ENCODE measurements around the gene TMEM106A. TPM values are rescaled to one million over a fixed set of nuclear protein-coding genes. Genes with fewer than 3 reads are reported as not detected.

TMEM106A gene
- polyA plus RNA-seq, 2 donors = 0.49 to 2.3 TPM

GRCh38 chr17:43212641-43213490 is 1.2 kb downstream of the TMEM106A start:
- H3K27me3 ChIP-seq (ENCODE audit: control insufficient read depth in 1 of 2, insufficient read depth in 2 of 2, low read length in 2 of 2) = no peaks in the 10 kb centered on the region
- 42 to 51% methylated on average over 7 of the region's 7 CpGs for WGBS, 2 donors
- H3K4me3 ChIP-seq (ENCODE audit: low read depth in 1 of 2, low read length in 2 of 2) = peak overlapping the region in 1 of 2 donors; percentile 57
- H3K27ac ChIP-seq (ENCODE audit: low read depth in 2 of 2, low read length in 1 of 2) = peak overlapping the region; percentile 74 to 77
- H3K4me1 ChIP-seq (ENCODE audit: control insufficient read depth in 2 of 2, insufficient read depth in 2 of 2, low read length in 1 of 2) = peaks cover 0 to 8% of the 10 kb centered on the region in 2 donors
- peaks cover 2 to 7% of the 10 kb centered on the region in 2 donors for H3K36me3 ChIP-seq (ENCODE audit: control insufficient read depth in 2 of 2, insufficient read depth in 2 of 2, low read length in 1 of 2)
- no peaks in the 10 kb centered on the region for H3K9me3 ChIP-seq (ENCODE audit: control insufficient read depth in 2 of 2, insufficient read depth in 1 of 2, low read depth in 1 of 2, low read length in 1 of 2)

GRCh38 chr17:43213545-43213944 is 1.9 kb downstream of the TMEM106A start:
- peaks cover 0 to 7% of the 10 kb centered on the region in 2 donors for H3K36me3 ChIP-seq (ENCODE audit: control insufficient read depth in 2 of 2, insufficient read depth in 2 of 2, low read length in 1 of 2)
- H3K9me3 ChIP-seq (ENCODE audit: control insufficient read depth in 2 of 2, insufficient read depth in 1 of 2, low read depth in 1 of 2, low read length in 1 of 2) = no peaks in the 10 kb centered on the region
- no peak overlapping the region for H3K27ac ChIP-seq (ENCODE audit: low read depth in 2 of 2, low read length in 1 of 2)
- no peak overlapping the region for H3K4me3 ChIP-seq (ENCODE audit: low read depth in 1 of 2, low read length in 2 of 2)
- peaks cover 0 to 8% of the 10 kb centered on the region in 2 donors for H3K4me1 ChIP-seq (ENCODE audit: control insufficient read depth in 2 of 2, insufficient read depth in 2 of 2, low read length in 1 of 2)
- no peaks in the 10 kb centered on the region for H3K27me3 ChIP-seq (ENCODE audit: control insufficient read depth in 1 of 2, insufficient read depth in 2 of 2, low read length in 2 of 2)
- WGBS, 2 donors = 86 to 92% methylated on average over 2 of the region's 2 CpGs

GRCh38 chr17:43215341-43215740 is 3.7 kb downstream of the TMEM106A start:
- Histone ChIP-seq H3K4me1 (ENCODE audit: control insufficient read depth in 2 of 2, insufficient read depth in 2 of 2, low read length in 1 of 2) (peaks cover 0 to 8% of the 10 kb centered on the region in 2 donors), H3K27ac (ENCODE audit: low read depth in 2 of 2, low read length in 1 of 2) (no peak overlapping the region), H3K27me3 (ENCODE audit: control insufficient read depth in 1 of 2, insufficient read depth in 2 of 2, low read length in 2 of 2) (no peaks in the 10 kb centered on the region), H3K36me3 (ENCODE audit: control insufficient read depth in 2 of 2, insufficient read depth in 2 of 2, low read length in 1 of 2) (peaks cover 0 to 7% of the 10 kb centered on the region in 2 donors), H3K4me3 (ENCODE audit: low read depth in 1 of 2, low read length in 2 of 2) (no peak overlapping the region), H3K9me3 (ENCODE audit: control insufficient read depth in 2 of 2, insufficient read depth in 1 of 2, low read depth in 1 of 2, low read length in 1 of 2) (no peaks in the 10 kb centered on the region)
- 96 to 97% methylated on average over 3 of the region's 3 CpGs for WGBS, 2 donors

GRCh38 chr17:43216369-43216761 is 4.7 kb downstream of the TMEM106A start:
- Histone ChIP-seq H3K4me1 (ENCODE audit: control insufficient read depth in 2 of 2, insufficient read depth in 2 of 2, low read length in 1 of 2) (peaks cover 0 to 8% of the 10 kb centered on the region in 2 donors), H3K36me3 (ENCODE audit: control insufficient read depth in 2 of 2, insufficient read depth in 2 of 2, low read length in 1 of 2) (peaks cover 0 to 7% of the 10 kb centered on the region in 2 donors), H3K27me3 (ENCODE audit: control insufficient read depth in 1 of 2, insufficient read depth in 2 of 2, low read length in 2 of 2) (no peaks in the 10 kb centered on the region), H3K27ac (ENCODE audit: low read depth in 2 of 2, low read length in 1 of 2) (no peak overlapping the region), H3K9me3 (ENCODE audit: control insufficient read depth in 2 of 2, insufficient read depth in 1 of 2, low read depth in 1 of 2, low read length in 1 of 2) (no peaks in the 10 kb centered on the region), H3K4me3 (ENCODE audit: low read depth in 1 of 2, low read length in 2 of 2) (no peak overlapping the region)
- 91 to 92% methylated on average over 4 of the region's 4 CpGs for WGBS, 2 donors

- Histone ChIP-seq H3K4me3 (ENCODE audit: low read depth in 1 of 2, low read length in 2 of 2) (no peak overlapping the region), H3K27me3 (ENCODE audit: control insufficient read depth in 1 of 2, insufficient read depth in 2 of 2, low read length in 2 of 2) (no peaks in the 10 kb centered on the region), H3K4me1 (ENCODE audit: control insufficient read depth in 2 of 2, insufficient read depth in 2 of 2, low read length in 1 of 2) (peaks cover 0 to 8% of the 10 kb centered on the region in 2 donors), H3K27ac (ENCODE audit: low read depth in 2 of 2, low read length in 1 of 2) (no peak overlapping the region), H3K9me3 (ENCODE audit: control insufficient read depth in 2 of 2, insufficient read depth in 1 of 2, low read depth in 1 of 2, low read length in 1 of 2) (no peaks in the 10 kb centered on the region), H3K36me3 (ENCODE audit: control insufficient read depth in 2 of 2, insufficient read depth in 2 of 2, low read length in 1 of 2) (peaks cover 0 to 7% of the 10 kb centered on the region in 2 donors)
- WGBS, 2 donors = 87 to 91% methylated on average over 4 of the region's 4 CpGs
Observed at GRCh38 chr17:43216762-43217613, 5.3 kb downstream of the TMEM106A start.

GRCh38 chr17:43217614-43218087 is 6.0 kb downstream of the TMEM106A start:
- Histone ChIP-seq H3K4me3 (ENCODE audit: low read depth in 1 of 2, low read length in 2 of 2) (no peak overlapping the region), H3K27ac (ENCODE audit: low read depth in 2 of 2, low read length in 1 of 2) (no peak overlapping the region), H3K27me3 (ENCODE audit: control insufficient read depth in 1 of 2, insufficient read depth in 2 of 2, low read length in 2 of 2) (no peaks in the 10 kb centered on the region), H3K9me3 (ENCODE audit: control insufficient read depth in 2 of 2, insufficient read depth in 1 of 2, low read depth in 1 of 2, low read length in 1 of 2) (no peaks in the 10 kb centered on the region), H3K4me1 (ENCODE audit: control insufficient read depth in 2 of 2, insufficient read depth in 2 of 2, low read length in 1 of 2) (peaks cover 0 to 6% of the 10 kb centered on the region in 2 donors), H3K36me3 (ENCODE audit: control insufficient read depth in 2 of 2, insufficient read depth in 2 of 2, low read length in 1 of 2) (peaks cover 0 to 7% of the 10 kb centered on the region in 2 donors)
- WGBS, 2 donors = 94 to 98% methylated on average over 2 of the region's 2 CpGs

GRCh38 chr17:43219001-43219400 is 7.3 kb downstream of the TMEM106A start:
- no peaks in the 10 kb centered on the region for H3K9me3 ChIP-seq (ENCODE audit: control insufficient read depth in 2 of 2, insufficient read depth in 1 of 2, low read depth in 1 of 2, low read length in 1 of 2)
- WGBS, 2 donors = 85 to 96% methylated on average over 2 of the region's 2 CpGs
- no peak overlapping the region for H3K4me3 ChIP-seq (ENCODE audit: low read depth in 1 of 2, low read length in 2 of 2)
- no peaks in the 10 kb centered on the region for H3K27me3 ChIP-seq (ENCODE audit: control insufficient read depth in 1 of 2, insufficient read depth in 2 of 2, low read length in 2 of 2)
- H3K4me1 ChIP-seq (ENCODE audit: control insufficient read depth in 2 of 2, insufficient read depth in 2 of 2, low read length in 1 of 2) = no peaks in the 10 kb centered on the region
- no peak overlapping the region for H3K27ac ChIP-seq (ENCODE audit: low read depth in 2 of 2, low read length in 1 of 2)
- peaks cover 0 to 7% of the 10 kb centered on the region in 2 donors for H3K36me3 ChIP-seq (ENCODE audit: control insufficient read depth in 2 of 2, insufficient read depth in 2 of 2, low read length in 1 of 2)

GRCh38 chr17:43219746-43220380 is 8.2 kb downstream of the TMEM106A start:
- no peaks in the 10 kb centered on the region for H3K9me3 ChIP-seq (ENCODE audit: control insufficient read depth in 2 of 2, insufficient read depth in 1 of 2, low read depth in 1 of 2, low read length in 1 of 2)
- no peak overlapping the region for H3K27ac ChIP-seq (ENCODE audit: low read depth in 2 of 2, low read length in 1 of 2)
- no peaks in the 10 kb centered on the region for H3K27me3 ChIP-seq (ENCODE audit: control insufficient read depth in 1 of 2, insufficient read depth in 2 of 2, low read length in 2 of 2)
- H3K4me3 ChIP-seq (ENCODE audit: low read depth in 1 of 2, low read length in 2 of 2) = no peak overlapping the region
- 65 to 74% methylated on average over 8 of the region's 8 CpGs for WGBS, 2 donors
- no peaks in the 10 kb centered on the region for H3K4me1 ChIP-seq (ENCODE audit: control insufficient read depth in 2 of 2, insufficient read depth in 2 of 2, low read length in 1 of 2)
- peaks cover 0 to 7% of the 10 kb centered on the region in 2 donors for H3K36me3 ChIP-seq (ENCODE audit: control insufficient read depth in 2 of 2, insufficient read depth in 2 of 2, low read length in 1 of 2)

GRCh38 chr17:43220511-43221125 is 8.9 kb downstream of the TMEM106A start:
- 88% methylated on average over 9 of the region's 9 CpGs for WGBS, 2 donors
- peaks cover 0 to 7% of the 10 kb centered on the region in 2 donors for H3K36me3 ChIP-seq (ENCODE audit: control insufficient read depth in 2 of 2, insufficient read depth in 2 of 2, low read length in 1 of 2)

More at GRCh38 chr17:43220511-43221125, 8.9 kb downstream of the TMEM106A start:
- no peaks in the 10 kb centered on the region for H3K9me3 ChIP-seq (ENCODE audit: control insufficient read depth in 2 of 2, insufficient read depth in 1 of 2, low read depth in 1 of 2, low read length in 1 of 2)
- no peak overlapping the region for H3K4me3 ChIP-seq (ENCODE audit: low read depth in 1 of 2, low read length in 2 of 2)
- no peak overlapping the region for H3K27ac ChIP-seq (ENCODE audit: low read depth in 2 of 2, low read length in 1 of 2)
- no peaks in the 10 kb centered on the region for H3K4me1 ChIP-seq (ENCODE audit: control insufficient read depth in 2 of 2, insufficient read depth in 2 of 2, low read length in 1 of 2)
- no peaks in the 10 kb centered on the region for H3K27me3 ChIP-seq (ENCODE audit: control insufficient read depth in 1 of 2, insufficient read depth in 2 of 2, low read length in 2 of 2)
